ENCODE results near the gene CDAN1.

CDAN1 gene

DNA sequence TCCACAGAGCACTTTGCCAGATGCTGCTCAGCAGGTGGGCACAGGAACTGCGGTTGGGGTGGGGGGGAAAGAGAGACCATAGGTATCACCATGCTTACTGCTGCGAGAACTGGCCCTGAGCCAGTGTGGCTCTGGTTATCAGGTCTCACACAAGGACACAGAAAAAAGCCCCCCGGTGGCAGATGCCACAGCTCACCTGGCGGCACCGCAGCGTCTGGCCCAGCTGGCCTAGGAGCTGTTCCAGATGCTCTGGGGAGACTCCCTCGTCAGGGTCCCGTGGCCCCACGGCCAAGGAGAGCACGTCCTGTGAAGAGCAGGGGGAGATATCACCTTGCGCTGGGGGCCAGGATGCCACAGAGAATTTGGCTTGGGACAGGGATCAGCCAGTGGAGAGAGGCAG, 10.8 kb downstream of the CDAN1 start:
- CTCF ChIA-PET = no interaction called here

DNA sequence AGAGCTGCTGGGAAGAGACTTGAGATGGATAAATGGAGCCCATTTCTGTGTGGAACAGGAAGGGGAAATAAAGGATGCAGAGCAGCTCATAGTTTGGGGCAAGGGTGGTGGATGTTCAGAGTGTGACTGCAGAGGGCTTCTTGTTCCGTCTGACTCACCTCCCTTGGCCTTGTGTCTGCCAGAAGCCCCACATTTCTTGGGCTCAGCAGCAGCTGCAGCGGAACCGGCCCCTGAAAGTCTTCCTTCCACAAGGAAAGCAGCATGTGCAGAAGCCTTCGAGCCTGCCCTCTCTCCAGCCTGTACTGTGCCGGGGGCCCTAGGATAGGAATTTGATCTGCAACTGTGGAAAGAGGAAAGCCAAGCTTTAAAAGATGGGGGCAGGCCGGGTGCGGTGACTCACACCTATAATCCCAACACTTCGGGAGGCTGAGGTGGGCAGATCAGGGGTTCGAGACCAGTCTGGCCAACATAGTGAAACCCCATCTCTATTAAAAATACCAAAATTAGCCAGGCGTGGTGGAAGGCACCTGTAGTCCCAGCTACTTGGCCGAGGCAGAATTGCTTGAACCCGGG, 11.5 kb downstream of the CDAN1 start:
- CTCF ChIA-PET = no interaction called here
- POLR2A ChIA-PET = no interaction called here
- no peak for DNase-seq (ENCODE audit: extremely low spot score)
- TF ChIP-seq LEF1 (IDR thresholded peaks at IDR 0.05; ENCODE audit: borderline replicate concordance) (no peak), FOXA1 (IDR thresholded peaks at IDR 0.05) (no peak), TARDBP (IDR thresholded peaks at IDR 0.05) (no peak), SUZ12 (IDR thresholded peaks at IDR 0.05) (no peak), FOXK2 (IDR thresholded peaks at IDR 0.05) (no peak), ARNT (IDR thresholded peaks at IDR 0.05) (no peak), CTBP1 (IDR thresholded peaks at IDR 0.05; ENCODE audit: borderline replicate concordance) (no peak), SP1 (IDR thresholded peaks at IDR 0.05) (no peak), ELF4 (IDR thresholded peaks at IDR 0.05) (no peak), ZNF384 (IDR thresholded peaks at IDR 0.05) (no peak)

More for the DNA sequence above, 10.8 kb downstream of the CDAN1 start:
- no peak for TF ChIP-seq BHLHE40 (IDR thresholded peaks at IDR 0.05; ENCODE audit: borderline replicate concordance)
- no peak for TF ChIP-seq CTBP1 (IDR thresholded peaks at IDR 0.05; ENCODE audit: borderline replicate concordance)
- TF ChIP-seq FOXK2 (IDR thresholded peaks at IDR 0.05) = no peak
- TF ChIP-seq FOXM1 (IDR thresholded peaks at IDR 0.05; ENCODE audit: borderline replicate concordance) = no peak
- TF ChIP-seq SP1 (IDR thresholded peaks at IDR 0.05) = no peak
- TF ChIP-seq, protein P1, sequence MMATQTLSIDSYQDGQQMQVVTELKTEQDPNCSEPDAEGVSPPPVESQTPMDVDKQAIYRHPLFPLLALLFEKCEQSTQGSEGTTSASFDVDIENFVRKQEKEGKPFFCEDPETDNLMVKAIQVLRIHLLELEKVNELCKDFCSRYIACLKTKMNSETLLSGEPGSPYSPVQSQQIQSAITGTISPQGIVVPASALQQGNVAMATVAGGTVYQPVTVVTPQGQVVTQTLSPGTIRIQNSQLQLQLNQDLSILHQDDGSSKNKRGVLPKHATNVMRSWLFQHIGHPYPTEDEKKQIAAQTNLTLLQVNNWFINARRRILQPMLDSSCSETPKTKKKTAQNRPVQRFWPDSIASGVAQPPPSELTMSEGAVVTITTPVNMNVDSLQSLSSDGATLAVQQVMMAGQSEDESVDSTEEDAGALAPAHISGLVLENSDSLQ (IDR thresholded peaks at IDR 0.05) = no peak
- TF ChIP-seq NFRKB (IDR thresholded peaks at IDR 0.05) = no peak
- no peak for TF ChIP-seq FOXA1 (IDR thresholded peaks at IDR 0.05)
- TF ChIP-seq TARDBP (IDR thresholded peaks at IDR 0.05) = no peak
- no peak for TF ChIP-seq SUZ12 (IDR thresholded peaks at IDR 0.05)
- TF ChIP-seq HDGF (IDR thresholded peaks at IDR 0.05; ENCODE audit: borderline replicate concordance) = no peak
- no peak for TF ChIP-seq ZNF384 (IDR thresholded peaks at IDR 0.05)
- TF ChIP-seq LEF1 (IDR thresholded peaks at IDR 0.05; ENCODE audit: borderline replicate concordance) = no peak
- TF ChIP-seq ARNT (IDR thresholded peaks at IDR 0.05) = no peak
- no peak for DNase-seq (ENCODE audit: extremely low spot score)
- POLR2A ChIA-PET = interaction anchor here (0.6 kb wide), 1 partner anchor 380 kb away, joined by 3 read pairs; no protein-coding TSS in a partner anchor

DNA sequence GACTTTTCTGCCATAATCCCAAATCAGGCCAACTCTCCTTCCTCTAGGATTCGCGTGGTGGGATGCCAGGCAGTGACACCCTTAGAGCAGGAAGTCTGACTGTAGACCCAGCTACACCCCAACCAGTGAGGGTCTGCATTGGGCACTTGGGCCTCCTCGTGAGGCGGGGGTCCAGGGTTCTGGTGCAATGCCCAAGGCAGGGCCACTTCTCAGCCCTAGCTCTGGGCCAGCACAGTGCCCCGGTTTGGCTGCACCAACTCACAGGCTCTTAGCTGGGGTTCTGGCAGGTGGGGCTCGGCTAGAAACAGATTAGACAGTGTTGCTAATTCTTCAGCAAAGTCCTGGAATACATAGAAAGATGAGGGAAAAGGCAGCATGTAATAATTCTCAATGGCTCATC, 12.7 kb downstream of the CDAN1 start:
- no peak for DNase-seq (ENCODE audit: extremely low spot score)
- ChIA-PET POLR2A (interaction anchor here (0.6 kb wide), 1 partner anchor 19 kb away, joined by 3 read pairs; no protein-coding TSS in a partner anchor), CTCF (no interaction called here)
- TF ChIP-seq L3MBTL2 (conservative IDR thresholded peaks at IDR 0.05) = no peak
- TF ChIP-seq, protein P1 (IDR thresholded peaks at IDR 0.05) = no peak
- no peak for TF ChIP-seq FOXK2 (IDR thresholded peaks at IDR 0.05)
- TF ChIP-seq ELF4 (IDR thresholded peaks at IDR 0.05) = no peak
- no peak for TF ChIP-seq HDGF (IDR thresholded peaks at IDR 0.05; ENCODE audit: borderline replicate concordance)
- TF ChIP-seq SUZ12 (IDR thresholded peaks at IDR 0.05) = no peak
- TF ChIP-seq ARNT (IDR thresholded peaks at IDR 0.05) = no peak
- TF ChIP-seq FOXM1 (IDR thresholded peaks at IDR 0.05; ENCODE audit: borderline replicate concordance) = no peak
- no peak for TF ChIP-seq LEF1 (IDR thresholded peaks at IDR 0.05; ENCODE audit: borderline replicate concordance)
- no peak for TF ChIP-seq FOXA1 (IDR thresholded peaks at IDR 0.05)
- TF ChIP-seq BHLHE40 (IDR thresholded peaks at IDR 0.05; ENCODE audit: borderline replicate concordance) = no peak
- no peak for TF ChIP-seq ZNF384 (IDR thresholded peaks at IDR 0.05)
- TF ChIP-seq CTBP1 (IDR thresholded peaks at IDR 0.05; ENCODE audit: borderline replicate concordance) = no peak
- no peak for TF ChIP-seq SP1 (IDR thresholded peaks at IDR 0.05)
- no peak for TF ChIP-seq NFRKB (IDR thresholded peaks at IDR 0.05)
- no peak for TF ChIP-seq TARDBP (IDR thresholded peaks at IDR 0.05)

DNA sequence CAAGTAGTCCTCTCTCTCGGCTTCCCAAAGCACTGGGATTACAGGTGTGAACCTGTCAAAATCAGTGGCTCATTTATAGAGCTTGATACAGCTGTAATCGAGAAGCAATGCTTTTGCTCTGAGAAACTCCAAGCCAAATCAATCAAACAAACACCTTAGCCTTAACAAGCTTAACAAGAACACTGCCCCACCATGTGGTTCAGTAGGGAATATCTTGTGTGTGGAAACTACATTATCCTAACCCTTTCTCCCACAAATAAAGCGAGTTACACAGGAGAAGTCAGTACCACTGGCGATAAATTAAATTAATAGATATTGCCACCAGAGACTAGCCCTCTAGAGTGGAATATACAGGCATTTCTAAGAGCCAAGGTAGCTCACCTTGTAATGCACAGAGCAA, 13.9 kb downstream of the CDAN1 start:
- no peak for DNase-seq (ENCODE audit: extremely low spot score)
- POLR2A ChIA-PET = no interaction called here
- TF ChIP-seq, protein P1 (IDR thresholded peaks at IDR 0.05) = 0 out of 2 replicates have a peak, but pooled peaks have one; percentile 11
- no peak for TF ChIP-seq LEF1 (IDR thresholded peaks at IDR 0.05; ENCODE audit: borderline replicate concordance)

DNA sequence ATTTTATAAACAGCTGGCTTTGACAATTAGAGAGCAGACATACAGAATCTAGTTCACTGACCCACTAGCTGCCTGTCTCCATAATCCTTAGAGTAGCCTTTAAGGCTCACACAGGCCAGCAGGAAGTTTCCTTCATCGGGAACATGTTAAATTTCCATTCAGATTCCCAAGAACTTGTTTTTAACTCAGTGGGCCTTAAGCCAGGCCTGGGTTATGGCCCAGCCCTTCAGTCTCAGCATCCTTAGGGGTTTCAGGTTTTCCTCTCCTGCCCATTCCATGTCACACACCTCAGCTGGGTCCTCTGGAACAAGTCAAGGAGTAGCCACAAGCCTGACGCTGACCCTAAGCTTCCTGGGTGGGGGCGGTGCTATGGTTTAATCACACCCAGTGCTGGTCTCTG, 15.0 kb downstream of the CDAN1 start:
- CTCF ChIA-PET = no interaction called here
- no peak for DNase-seq (ENCODE audit: extremely low spot score)
- TF ChIP-seq CTBP1 (IDR thresholded peaks at IDR 0.05; ENCODE audit: borderline replicate concordance) (no peak), ZNF384 (IDR thresholded peaks at IDR 0.05) (no peak), ELF4 (IDR thresholded peaks at IDR 0.05) (no peak), FOXM1 (IDR thresholded peaks at IDR 0.05; ENCODE audit: borderline replicate concordance) (no peak), FOXK2 (IDR thresholded peaks at IDR 0.05) (no peak), SUZ12 (IDR thresholded peaks at IDR 0.05) (no peak), L3MBTL2 (conservative IDR thresholded peaks at IDR 0.05) (no peak), NFRKB (IDR thresholded peaks at IDR 0.05) (no peak), ARNT (IDR thresholded peaks at IDR 0.05) (no peak), SP1 (IDR thresholded peaks at IDR 0.05) (no peak), TARDBP (IDR thresholded peaks at IDR 0.05) (no peak), HDGF (IDR thresholded peaks at IDR 0.05; ENCODE audit: borderline replicate concordance) (no peak), BHLHE40 (IDR thresholded peaks at IDR 0.05; ENCODE audit: borderline replicate concordance) (no peak)
- TF ChIP-seq, protein P1 (IDR thresholded peaks at IDR 0.05) = no peak
- POLR2A ChIA-PET = no interaction called here

More for the DNA sequence above, 13.9 kb downstream of the CDAN1 start:
- CTCF ChIA-PET = no interaction called here

DNA sequence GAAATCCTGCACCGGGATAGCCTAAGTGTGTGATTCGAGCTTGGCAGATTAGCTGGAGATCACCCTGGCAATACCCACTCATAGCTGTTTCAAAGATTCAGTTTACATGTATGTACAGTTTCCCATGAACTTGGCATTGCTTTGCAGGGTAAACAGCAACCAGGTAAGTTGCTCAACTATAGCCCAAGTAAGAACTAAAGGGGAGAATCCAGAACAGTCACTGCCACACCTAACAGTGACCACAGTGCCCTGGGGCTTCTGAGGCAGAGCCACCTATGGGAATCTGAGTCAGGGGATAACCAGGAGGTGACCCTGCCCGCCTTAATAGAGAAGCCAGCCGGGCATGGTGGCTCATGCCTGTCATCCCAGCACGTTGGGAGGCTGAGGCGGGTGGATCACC, 15.9 kb downstream of the CDAN1 start:
- DNase-seq (ENCODE audit: extremely low spot score) = no peak
- ChIA-PET POLR2A (no interaction called here), CTCF (no interaction called here)
- TF ChIP-seq SUZ12 (IDR thresholded peaks at IDR 0.05) = no peak
- no peak for TF ChIP-seq ELF4 (IDR thresholded peaks at IDR 0.05)
- TF ChIP-seq ARNT (IDR thresholded peaks at IDR 0.05) = no peak
- no peak for TF ChIP-seq LEF1 (IDR thresholded peaks at IDR 0.05; ENCODE audit: borderline replicate concordance)
- TF ChIP-seq SP1 (IDR thresholded peaks at IDR 0.05) = no peak
- TF ChIP-seq FOXA1 (IDR thresholded peaks at IDR 0.05) = no peak
- no peak for TF ChIP-seq NFRKB (IDR thresholded peaks at IDR 0.05)
- TF ChIP-seq TARDBP (IDR thresholded peaks at IDR 0.05) = no peak
- TF ChIP-seq, protein P1 (IDR thresholded peaks at IDR 0.05) = no peak
- no peak for TF ChIP-seq FOXK2 (IDR thresholded peaks at IDR 0.05)
- no peak for TF ChIP-seq CTBP1 (IDR thresholded peaks at IDR 0.05; ENCODE audit: borderline replicate concordance)
- no peak for TF ChIP-seq L3MBTL2 (conservative IDR thresholded peaks at IDR 0.05)
- TF ChIP-seq ZNF384 (IDR thresholded peaks at IDR 0.05) = no peak
